GM18951 (cell line): ENCODE data around the gene COL7A1.
"Not testable (repeated sequence)": the region's sequence is repeated elsewhere in the genome, so short reads cannot be mapped to it uniquely, and the experiment has no call there.

Experiments
- POLR2A ChIP-seq: IDR thresholded peaks from 4 replicates; pipeline ENCODE4 v1.6.1; 2011; ENCODE audit warnings: mild to moderate bottlenecking; ENCODE audit not compliant: insufficient read length, insufficient read depth; ENCODE audit errors: extremely low read depth
- in situ Hi-C: fragments of 300-500 bp; cut with MboI; formaldehyde crosslinking; loops from one replicate; pipeline ENCODE4 v1.12.0; 2022; ENCODE audit warnings: low sequenced_read_pairs, mixed read lengths, inconsistent platforms; ENCODE audit not compliant: unreplicated experiment

Gene COL7A1

GRCh38 chr3:48558493-48559134 is 36.5 kb downstream of the COL7A1 start:
- no peak for TF ChIP-seq POLR2A
- in situ Hi-C loops = no loop called here

- peak; percentile 78 for TF ChIP-seq POLR2A
- in situ Hi-C loops = no loop called here
Measured at GRCh38 chr3:48556796-48557626, 38.1 kb downstream of the COL7A1 start, which contains the start of gene PFKFB4. Gene PFKFB4, minus strand, starts transcription at chr3:48556803. Its CDS starts 26 bp downstream, at chr3:48556777.

GRCh38 chr3:48555949-48556795 is 39.0 kb downstream of the COL7A1 start:
- no peak for TF ChIP-seq POLR2A

GRCh38 chr3:48555231-48555948 is 39.7 kb downstream of the COL7A1 start:
- TF ChIP-seq POLR2A = no peak
- in situ Hi-C loops = no loop called here

More at GRCh38 chr3:48555949-48556795, 39.0 kb downstream of the COL7A1 start:
- in situ Hi-C loops = no loop called here

GRCh38 chr3:48553886-48554845 is 41.0 kb downstream of the COL7A1 start:
- in situ Hi-C loops = no loop called here
- TF ChIP-seq POLR2A = no peak

GRCh38 chr3:48553361-48553760 is 41.8 kb downstream of the COL7A1 start:
- in situ Hi-C loops = no loop called here
- TF ChIP-seq POLR2A = no peak

GRCh38 chr3:48552111-48552951 is 42.8 kb downstream of the COL7A1 start:
- in situ Hi-C loops = no loop called here
- no peak for TF ChIP-seq POLR2A

- in situ Hi-C loops = not testable (repeated sequence)
Measured at GRCh38 chr3:48551651-48552050, 43.5 kb downstream of the COL7A1 start.

- no peak for TF ChIP-seq POLR2A
- in situ Hi-C loops = no loop called here
Measured at GRCh38 chr3:48548729-48549705, 46.1 kb downstream of the COL7A1 start.

GRCh38 chr3:48548126-48548525 is 47.0 kb downstream of the COL7A1 start:
- in situ Hi-C loops = no loop called here
- no peak for TF ChIP-seq POLR2A
